ENCODE measurements around the gene RAPH1.

The RAPH1 gene

DNA sequence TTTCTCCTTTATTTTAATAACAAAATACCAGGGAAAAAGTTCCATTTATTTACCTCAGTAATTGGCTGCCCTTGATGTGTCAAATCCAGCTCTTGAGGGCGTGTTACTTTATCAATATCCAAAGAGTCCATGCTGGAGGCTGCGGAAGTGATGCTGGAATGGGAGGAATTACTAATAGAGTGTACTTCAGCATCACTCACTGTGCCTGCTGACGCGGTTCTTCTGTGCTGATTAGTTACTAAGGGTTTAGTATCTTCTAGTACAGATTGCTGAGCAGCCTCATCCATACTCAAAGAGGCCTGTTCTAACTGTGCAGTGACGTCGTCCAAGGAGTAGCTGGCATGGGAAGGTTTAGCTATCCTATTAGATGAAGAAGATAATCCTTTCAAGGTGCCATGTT is 45.6 kb downstream of the RAPH1 start:
- no peak for DNase-seq (ENCODE audit: low spot score)

DNA sequence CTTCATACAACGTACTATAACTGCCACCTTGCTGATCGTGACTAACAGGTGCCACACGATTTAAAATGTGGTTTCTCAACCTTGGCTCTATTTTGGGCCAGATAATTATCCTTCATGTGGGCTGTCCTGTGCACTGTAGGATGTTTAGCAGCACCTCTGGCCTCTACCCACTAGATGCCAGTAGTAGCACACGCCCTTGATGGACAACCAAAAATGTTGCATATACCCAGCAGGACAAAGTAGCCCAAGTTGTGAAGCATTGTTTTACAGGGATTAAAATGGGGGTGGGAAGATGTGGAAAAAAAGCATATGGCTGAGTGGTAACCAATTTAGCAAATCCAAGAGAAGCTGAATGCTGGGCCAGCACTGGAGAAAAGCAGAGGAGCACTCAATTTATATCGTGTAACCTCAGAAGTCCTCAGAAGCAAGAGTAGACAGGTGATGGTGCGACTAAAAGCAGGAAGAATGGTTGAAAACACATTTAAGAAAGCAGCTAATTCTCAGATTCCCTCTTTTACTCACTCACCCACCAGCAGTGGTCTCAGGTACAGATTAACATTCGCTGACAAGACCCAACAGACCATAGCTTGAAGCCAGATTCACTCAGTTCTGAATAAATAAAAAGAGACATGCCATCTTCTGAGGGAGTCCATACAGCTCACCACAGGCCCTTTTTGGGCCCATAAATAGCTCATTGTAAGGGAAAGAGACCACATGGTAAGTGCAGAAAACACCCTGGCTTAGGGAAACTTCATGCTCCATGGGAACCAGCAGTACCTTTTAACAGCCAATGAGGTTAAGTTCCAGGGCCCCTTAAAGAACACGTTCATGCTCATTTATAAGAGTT is 50.6 kb downstream of the RAPH1 start:
- no peak for DNase-seq (ENCODE audit: low spot score)

DNA sequence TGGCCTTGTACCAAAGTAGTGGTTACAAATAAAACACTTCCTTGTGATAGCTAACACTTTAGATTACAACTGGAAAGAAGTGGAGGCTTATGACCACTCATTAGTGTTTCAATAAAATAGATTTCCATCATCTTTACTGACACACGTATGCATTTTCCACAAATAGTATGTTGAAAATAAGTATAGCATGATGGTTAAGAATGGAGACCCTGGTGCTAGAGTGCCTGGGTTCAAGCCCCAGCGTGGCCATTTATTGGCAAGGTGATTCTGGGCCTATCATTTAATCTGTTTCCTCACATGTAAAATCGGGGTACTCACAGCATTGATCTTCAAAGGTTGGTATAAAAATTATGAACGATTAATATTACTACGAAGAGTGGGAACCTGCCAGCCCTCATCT is 54.5 kb downstream of the RAPH1 start:
- no peak for DNase-seq (ENCODE audit: low spot score)

DNA sequence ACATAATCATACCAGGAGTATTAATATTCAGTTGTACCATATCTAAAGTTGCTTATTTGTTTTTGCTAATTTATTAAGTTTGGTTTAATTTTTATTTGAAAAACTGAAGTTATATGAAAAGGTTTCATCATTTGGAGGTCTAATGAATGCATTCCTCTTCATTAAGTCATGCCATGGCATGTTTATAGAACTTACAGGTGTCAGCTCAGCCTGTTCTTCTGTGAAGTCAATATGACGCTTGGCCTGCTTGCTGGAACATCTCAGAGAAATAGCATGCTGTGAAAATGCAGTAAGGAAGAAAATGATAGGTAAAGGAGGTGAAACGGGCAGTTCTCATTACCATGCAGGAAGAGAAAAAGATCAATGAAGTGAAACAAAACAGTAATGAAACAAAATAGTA is 58.2 kb downstream of the RAPH1 start:
- no peak for DNase-seq (ENCODE audit: low spot score)

DNA sequence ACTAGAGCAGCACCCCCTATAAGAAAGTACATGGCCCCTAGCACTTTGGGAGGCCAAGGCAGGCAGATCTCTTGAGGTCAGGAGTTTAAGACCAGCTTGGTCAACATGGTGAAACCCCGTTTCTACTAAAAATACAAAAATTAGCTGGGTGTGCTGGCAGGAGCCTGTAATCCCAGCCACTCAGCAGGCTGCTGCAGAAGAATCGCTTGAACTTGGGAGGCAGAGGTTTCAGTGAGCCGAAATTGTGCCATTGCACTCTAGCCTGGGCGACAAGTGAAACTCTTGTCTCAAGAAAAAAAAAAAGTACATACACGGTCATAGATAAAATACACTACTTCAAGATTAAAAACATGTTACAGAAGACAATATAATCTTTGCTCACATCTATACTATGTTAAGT is 63.8 kb downstream of the RAPH1 start:
- DNase-seq (ENCODE audit: low spot score): no peak

DNA sequence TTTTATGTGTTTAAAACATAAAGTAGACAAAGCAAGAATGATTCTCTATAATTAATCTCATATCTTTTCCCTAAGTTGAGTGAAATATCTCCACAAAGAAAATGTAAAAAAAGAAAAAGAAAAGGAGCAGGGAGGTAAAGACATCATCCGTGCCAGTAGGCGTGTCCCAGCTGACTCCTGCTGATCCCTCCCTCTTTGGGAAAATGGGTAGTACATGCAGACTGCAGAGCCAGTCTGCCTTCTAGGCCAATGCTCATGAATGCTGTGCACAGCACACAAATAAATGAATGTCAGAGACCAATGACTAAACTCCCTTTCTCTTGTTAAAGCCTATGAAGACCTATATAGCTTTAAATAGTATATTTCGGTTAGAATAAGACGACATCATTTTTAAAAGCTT is 64.7 kb downstream of the RAPH1 start:
- no peak for DNase-seq (ENCODE audit: low spot score)

DNA sequence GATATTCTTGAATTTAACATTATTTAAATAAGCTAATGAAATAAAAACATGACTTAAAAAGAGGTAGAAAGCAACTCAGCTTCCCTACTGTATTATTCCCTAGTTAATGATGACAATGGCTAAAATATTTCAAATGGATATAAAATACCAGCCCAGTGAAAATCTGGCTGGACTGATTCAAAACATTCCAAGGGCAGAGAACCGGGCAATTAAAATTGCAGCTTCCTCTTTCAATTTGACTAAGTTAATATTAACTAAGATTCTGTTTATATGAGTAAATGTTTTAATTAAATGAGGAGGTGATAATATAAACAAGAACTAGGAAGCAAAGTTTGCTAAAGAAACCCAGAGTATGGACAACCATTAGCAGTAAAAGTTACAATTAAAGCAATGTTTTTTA is 65.6 kb downstream of the RAPH1 start:
- DNase-seq (ENCODE audit: low spot score): no peak

DNA sequence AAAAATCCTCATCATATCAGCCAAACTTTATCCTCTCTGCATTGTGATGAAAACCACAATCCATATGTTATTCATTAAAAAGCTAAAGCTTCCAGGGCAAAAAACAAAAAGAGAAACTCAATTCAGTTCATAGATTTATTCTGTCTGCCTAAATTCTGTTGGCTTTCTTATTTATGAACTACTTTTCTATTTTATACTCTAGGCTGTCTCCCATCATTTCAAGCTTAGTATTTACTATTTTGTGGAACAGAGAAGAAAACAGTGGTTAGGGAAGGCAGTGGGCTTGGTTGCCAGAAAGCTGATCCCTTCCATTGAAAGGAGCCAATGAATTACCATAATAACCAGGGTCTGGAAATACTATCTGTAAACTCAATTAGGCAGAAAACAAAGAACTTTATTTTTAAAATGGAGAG is 71.8 kb downstream of the RAPH1 start:
- no peak for DNase-seq (ENCODE audit: low spot score)

DNA sequence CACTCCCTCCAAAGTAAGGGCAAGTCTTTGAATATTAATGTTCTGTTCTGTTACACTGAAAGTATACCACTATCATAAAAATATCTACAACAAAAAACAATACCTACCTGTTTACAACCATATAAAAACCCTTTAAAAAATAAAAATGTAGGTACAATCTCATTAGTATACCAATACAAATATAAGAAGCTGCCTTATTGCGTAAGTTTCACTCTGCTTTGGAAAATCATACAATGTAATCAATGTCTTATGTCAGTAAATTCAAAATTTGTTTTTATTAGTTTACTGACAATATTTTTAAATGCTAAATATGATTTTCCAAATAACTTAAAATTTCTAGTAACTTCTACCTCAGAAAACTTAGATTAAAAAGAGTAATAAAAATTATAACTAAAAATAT is 72.8 kb downstream of the RAPH1 start:
- no peak for DNase-seq (ENCODE audit: low spot score)

DNA sequence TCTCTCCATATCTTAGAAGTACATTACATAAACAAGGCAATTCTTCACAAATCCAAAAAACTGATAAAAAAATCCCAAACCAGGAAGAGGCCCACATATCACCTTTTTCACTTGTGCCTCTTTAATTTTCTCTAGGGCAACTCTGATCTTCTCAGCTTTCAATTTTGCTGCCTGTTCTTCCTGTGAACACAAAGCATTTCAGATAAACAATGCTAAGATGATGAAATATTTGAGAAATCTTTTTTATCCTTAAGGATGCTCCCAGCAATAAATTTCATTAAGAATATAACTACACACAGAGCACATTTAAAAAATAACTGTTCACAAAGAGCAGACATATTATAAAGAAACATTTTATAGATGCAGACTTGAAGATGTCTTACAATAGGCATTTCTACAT is 73.4 kb downstream of the RAPH1 start:
- DNase-seq (ENCODE audit: low spot score): no peak

DNA sequence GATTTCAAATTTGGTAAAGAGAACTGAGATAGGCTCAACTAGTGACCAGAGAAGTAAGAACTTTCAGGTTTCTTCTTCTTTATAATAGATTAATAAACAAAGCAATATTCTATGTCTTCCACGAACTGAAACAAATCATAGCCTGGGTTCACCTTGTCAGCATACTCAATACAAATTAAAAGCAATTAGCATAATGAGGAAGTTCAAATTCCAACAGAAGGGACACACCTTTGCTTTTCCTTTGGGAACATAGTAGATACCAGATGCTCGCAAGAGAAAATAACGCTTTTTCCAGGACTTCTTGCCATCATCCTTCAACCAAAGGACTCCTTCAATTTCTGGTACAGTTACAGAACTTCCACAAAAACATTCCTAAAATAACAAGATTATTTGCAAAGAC is 79.9 kb downstream of the RAPH1 start:
- DNase-seq (ENCODE audit: low spot score): no peak

DNA sequence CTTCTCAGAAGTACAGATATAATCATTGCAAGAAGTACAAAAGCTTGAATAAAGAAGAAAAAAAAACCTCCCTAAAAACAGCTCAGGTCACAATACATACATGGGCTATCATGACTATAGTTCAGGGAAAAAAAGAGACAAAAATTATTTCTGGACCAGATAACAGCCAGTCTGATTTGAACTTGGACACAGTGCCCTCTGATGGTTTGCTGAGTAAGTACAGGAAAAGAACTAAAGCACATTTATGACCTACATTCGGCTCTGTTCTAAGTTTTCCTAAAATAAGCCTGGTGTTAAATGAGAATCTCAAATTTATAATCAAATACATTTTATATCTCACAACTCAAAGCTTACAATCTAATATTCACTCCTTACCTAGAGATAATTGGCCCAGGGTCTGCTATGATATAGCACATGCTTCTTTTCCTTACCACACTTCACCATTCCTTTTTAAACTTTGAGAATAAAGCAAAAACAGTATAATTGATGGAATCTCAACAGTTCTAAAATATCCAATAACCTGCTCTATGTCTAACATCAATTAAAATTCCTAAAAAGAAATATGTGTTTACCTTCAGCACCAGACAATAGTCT is 81.1 kb downstream of the RAPH1 start:
- DNase-seq (ENCODE audit: low spot score): no peak

DNA sequence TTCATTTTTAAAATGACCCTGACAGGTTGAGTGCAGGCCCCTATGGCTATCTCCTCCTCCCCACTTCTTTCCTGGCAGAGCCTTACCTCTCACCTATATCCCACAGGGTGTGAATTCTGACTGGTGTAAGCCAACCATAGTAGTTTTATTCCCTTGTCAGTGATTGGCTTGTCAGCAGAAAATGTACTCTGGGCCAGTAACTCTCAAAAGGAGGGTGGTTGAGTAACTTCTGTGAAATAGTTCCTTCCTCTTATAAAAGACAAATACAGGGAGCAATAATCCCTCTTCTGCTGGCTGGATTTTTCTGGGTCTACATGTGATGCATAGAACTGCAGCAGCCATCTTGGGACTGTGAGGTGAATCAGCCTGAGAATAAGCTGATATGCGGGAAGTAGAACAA is 83.4 kb downstream of the RAPH1 start:
- DNase-seq (ENCODE audit: low spot score): no peak

DNA sequence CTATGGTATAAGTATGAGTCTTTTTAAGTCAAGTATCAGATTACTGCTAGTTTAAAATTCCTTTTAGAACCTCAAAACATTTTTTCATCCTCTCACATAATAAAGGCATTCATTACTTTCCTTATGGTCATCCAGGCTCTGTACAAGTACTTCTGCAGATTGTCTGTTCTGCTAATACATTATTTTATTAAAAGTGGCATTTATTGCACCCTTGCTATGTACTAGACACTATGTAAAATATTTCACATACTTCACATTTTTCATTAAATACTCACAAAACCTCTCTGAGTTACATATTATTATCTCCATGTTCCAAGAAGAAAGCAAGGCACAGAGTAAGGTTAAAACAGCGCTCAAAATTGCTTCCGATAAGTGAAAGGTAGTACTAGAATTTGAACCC is 84.1 kb downstream of the RAPH1 start:
- DNase-seq (ENCODE audit: low spot score): no peak

DNA sequence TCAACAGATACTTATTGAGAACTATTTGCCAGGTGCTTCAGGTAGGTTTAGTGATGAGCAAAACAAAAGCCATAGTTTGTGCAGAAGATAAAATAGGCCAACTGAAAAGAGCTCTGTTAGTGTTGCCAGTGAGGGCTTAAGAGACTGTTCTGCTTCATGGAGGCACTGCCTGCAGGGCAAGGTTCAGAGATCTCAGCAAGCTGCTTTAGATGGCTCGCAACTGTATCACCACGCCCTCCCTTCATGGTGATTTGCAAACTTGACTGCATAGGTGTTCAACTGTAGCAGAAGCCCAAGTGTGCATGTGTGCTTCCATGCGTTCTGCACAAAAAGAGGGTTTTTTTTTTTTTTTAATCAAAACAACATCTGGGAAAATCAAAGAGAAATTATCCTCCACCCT is 84.5 kb downstream of the RAPH1 start:
- DNase-seq (ENCODE audit: low spot score): no peak

DNA sequence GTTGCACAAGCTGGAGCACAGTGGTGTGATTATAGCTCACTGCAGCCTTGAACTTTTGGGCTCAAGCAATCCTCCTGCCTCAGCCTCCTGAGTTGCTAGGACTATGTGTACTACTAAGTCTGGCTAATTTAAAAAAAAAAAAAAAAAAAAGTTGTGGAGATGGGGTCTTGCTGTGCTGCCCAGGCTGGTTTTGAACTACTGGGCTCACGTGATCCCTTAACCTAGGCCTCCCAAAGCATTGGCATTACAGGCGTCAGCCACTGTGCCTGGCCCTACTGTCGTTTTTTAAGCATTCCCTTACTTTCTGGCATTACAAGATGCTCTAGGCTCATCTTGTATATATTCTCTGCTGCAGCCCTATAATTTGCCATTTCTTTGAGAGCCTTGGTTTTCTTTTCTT is 88.3 kb downstream of the RAPH1 start:
- no peak for DNase-seq (ENCODE audit: low spot score)

DNA sequence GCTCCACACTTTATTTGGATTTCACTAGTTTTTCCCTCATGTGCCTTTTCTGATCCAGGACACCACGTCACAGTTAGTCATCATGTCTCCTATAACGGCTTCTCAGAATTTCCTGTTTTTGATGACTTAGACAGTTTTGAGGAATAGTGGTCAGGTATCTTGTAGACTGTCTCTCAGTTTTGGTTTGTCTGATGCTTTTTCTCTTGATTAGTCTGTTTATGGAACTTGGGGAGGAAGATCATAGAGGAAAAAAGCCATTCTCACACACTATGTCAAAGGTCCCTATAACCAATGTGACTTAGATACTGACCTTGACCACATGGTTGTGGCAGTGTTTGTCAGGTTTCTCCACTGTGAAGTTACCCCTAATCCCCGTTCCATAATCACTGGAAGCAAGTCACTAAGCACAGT is 89.0 kb downstream of the RAPH1 start:
- no peak for DNase-seq (ENCODE audit: low spot score)

DNA sequence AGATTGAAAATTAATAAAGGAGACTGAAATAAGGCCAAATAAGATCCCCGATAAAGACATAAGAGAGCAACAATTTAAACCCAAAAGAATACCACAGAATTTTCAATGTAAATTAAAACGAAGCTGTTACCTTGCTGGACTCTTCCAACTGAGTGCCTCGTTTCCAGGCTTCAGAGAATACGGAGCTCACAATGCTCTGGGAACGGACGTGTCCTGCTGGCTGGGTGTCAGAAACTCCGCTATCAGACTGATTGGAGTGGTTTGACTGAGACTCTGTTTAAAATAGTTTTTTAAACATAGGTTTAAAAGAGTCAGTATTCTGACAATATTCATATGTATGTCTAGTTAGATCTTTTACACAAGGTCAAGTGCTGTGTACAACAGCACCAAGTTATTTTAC is 90.4 kb downstream of the RAPH1 start:
- no peak for DNase-seq (ENCODE audit: low spot score)

DNA sequence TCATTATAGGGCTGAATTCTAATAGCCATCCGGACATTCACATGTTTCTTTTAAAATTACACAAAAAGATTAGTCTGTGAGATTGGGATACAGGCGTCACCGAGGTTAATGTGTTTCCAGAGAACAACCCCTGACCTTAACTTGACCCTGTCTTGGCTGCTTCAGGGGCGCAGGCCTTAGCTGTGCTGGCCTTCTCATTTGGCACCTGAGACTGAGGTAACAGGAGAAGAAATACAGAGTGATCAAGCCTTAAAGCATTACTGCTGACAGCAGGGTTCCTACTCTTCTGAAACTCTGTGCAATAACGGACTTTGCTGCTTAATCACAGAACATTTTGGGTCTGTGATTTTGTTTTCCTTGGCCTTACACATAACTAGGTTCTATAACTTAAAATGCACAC is 92.6 kb downstream of the RAPH1 start:
- DNase-seq (ENCODE audit: low spot score): no peak

DNA sequence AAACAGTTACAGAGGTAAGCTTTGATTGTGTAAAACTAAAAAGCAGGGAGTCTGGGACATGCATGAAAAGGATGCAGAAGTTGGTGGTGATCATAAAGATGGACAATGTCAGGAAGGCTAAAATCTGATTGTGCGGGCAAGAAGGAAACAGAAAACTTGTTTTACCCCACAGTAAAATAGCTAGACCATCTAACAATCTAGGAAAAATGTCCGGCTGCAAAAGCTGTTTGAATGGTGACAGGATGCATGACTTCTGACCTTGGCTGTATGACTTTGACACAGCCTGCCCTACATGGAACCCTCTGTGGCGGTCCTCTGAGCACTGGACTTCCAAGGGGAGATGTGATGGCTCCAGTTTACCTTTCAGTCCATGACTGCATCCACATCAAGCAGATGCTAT is 93.6 kb downstream of the RAPH1 start:
- no peak for DNase-seq (ENCODE audit: low spot score)

DNA sequence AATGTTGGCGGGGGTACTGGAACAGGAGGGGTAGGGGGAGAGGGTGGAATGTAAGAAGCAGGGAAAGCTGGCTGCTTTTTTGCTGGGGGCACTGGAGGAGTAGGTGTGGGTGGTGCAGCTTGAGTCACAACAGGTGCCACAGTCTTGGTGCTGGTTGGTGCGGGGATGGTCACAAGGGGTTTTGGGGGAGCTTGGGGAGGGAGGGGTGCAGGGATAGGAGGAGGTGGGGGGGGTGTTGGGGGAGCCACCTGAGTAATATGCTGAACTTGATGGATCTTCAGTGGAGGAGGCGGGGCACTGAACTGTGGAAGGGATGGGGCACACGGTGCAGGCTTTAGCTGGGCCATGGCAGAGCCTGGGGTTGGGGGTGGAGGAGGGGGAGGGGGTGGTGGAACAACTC is 94.4 kb downstream of the RAPH1 start:
- no peak for DNase-seq (ENCODE audit: low spot score)

DNA sequence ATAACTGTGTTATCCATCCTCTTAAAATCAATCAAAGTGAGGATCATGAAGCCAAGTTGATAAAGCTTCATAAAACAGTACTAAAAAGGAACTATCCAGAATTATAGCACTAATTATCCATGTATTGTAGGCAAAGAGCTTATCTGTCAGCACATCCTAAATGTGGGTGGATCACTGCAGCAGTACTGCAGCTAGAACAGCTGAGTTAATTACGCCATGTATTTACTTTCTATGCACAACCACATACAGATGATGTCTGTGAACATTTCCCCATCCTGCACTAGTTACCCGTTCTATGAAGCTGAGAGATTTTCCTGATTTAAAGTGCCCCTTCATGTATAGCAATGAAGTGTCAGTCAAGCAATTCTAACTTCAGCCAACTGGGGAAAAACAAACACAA is 96.6 kb downstream of the RAPH1 start:
- no peak for DNase-seq (ENCODE audit: low spot score)

DNA sequence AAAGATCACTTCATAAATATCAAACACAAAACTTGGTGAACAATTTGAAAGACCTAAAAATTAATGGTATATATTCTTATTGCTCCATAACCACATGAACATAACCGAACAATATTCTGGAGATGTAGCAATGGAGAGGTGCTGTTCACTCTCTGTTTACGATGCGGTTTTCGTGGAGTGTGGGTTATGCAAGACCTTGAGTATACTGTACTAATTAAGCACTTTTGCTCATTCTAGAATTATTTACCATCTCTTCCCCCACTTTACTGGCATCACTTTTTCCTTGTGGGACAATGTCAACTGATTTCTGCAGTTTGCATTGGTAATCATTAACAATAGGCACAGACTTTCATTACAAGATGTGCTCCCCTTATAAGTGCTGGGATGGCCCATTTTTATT is 97.6 kb downstream of the RAPH1 start:
- DNase-seq (ENCODE audit: low spot score): no peak

DNA sequence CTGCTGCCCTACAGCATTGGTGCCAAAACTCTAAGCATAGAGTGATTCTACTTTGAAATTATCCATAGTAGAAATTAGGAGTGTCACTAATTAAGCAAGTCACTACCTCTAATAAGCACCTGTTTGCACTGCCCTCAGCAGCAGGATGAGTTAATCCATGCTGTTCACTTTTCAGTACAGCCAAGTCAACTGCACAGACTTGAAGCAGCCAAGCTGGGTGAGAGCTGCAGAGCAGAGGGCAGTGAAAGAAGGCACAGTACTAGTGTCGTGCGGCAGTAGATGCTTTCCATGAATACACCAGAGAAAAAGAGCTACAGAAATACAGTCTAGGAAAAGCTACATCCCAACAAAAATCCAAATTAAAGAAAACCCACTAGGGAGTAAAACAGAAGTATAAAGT is 98.6 kb downstream of the RAPH1 start:
- DNase-seq (ENCODE audit: low spot score): no peak
